Panc1 (cell line): ENCODE measurements around the gene PSD4. TPM values are rescaled to one million over a fixed set of nuclear protein-coding genes. Genes with fewer than 3 reads are reported as not detected.

ENCODE experiments used
- ATAC-seq: fragments of 200-7000 bp; cut with Tn5 transposase; 2 replicates; pipeline ENCODE4 v1.9.1; 2020; ENCODE audit warnings: mild to moderate bottlenecking, moderate library complexity
- BruUV-seq: library from RNA; stranded (reverse); fragments of 400-500 nt; replicated peaks from 2 replicates; lab custom pipeline; 2021; lab: Mats Ljungman, UMichigan
- CTCF ChIA-PET: fragments of 300-600 bp; sonication (Branson Sonifier 250); formaldehyde crosslinking; loops from one replicate; lab custom pipeline; 2022; ENCODE audit warnings: antibody characterized with exemption; lab: Charles Lee
- POLR2A ChIA-PET: fragments of 300-600 bp; sonication (Branson Sonifier 250); formaldehyde crosslinking; loops from one replicate; lab custom pipeline; 2022; ENCODE audit warnings: antibody characterized with exemption; lab: Charles Lee
- DNase-seq: peaks from one replicate; pipeline ENCODE4 v3.0.0-alpha.2; 2010; ENCODE audit warnings: low read depth, low spot score
- H3K27ac ChIP-seq: 2 replicates; pipeline ENCODE4 v1.5.1; 2011; ENCODE audit warnings: mild to moderate bottlenecking, low read length, inconsistent platforms
- H3K27me3 ChIP-seq: fragments of 200-500 bp; sonication (Bioruptor generic); 2 replicates; pipeline ENCODE4 v1.6.0; 2014; ENCODE audit warnings: low read length, inconsistent platforms; ENCODE audit not compliant: control insufficient read depth, insufficient read depth
- H3K36me3 ChIP-seq: fragments of 200-500 bp; sonication (Bioruptor generic); 2 replicates; pipeline ENCODE4 v1.5.1; 2014; ENCODE audit warnings: inconsistent platforms, mild to moderate bottlenecking, low read length, moderate library complexity; ENCODE audit not compliant: control insufficient read depth, insufficient read depth
- H3K4me1 ChIP-seq: 2 replicates; pipeline ENCODE4 v1.5.1; 2011; ENCODE audit warnings: inconsistent platforms, mild to moderate bottlenecking, low read length, moderate library complexity; ENCODE audit not compliant: control insufficient read depth, insufficient read depth
- H3K4me3 ChIP-seq, 2 experiments: 2 replicates each; pipeline ENCODE4 v1.5.1; 2011 to 2012; ENCODE audit warnings: low read depth in 2 of 2, low read length in 2 of 2, mild to moderate bottlenecking in 2 of 2, inconsistent platforms in 1 of 2, moderate library complexity in 1 of 2
- H3K9me3 ChIP-seq: fragments of 200-500 bp; sonication (Bioruptor generic); 2 replicates; pipeline ENCODE4 v1.5.1; 2014; ENCODE audit warnings: low read depth, mild to moderate bottlenecking, inconsistent platforms, low read length, moderate library complexity; ENCODE audit not compliant: control insufficient read depth, insufficient read depth
- POLR2AphosphoS5 ChIP-seq: IDR thresholded peaks from 2 replicates; pipeline ENCODE4 v1.6.1; 2012; ENCODE audit warnings: mild to moderate bottlenecking, low read depth, low read length, moderate library complexity
- SIN3A ChIP-seq: IDR thresholded peaks from 2 replicates; pipeline ENCODE4 v1.6.1; 2012; ENCODE audit warnings: low read depth, mild to moderate bottlenecking, low read length, moderate library complexity, borderline replicate concordance; ENCODE audit not compliant: insufficient read depth
- TCF7L2 ChIP-seq: IDR thresholded peaks from 2 replicates; pipeline ENCODE4 v1.6.1; 2011; ENCODE audit warnings: mild to moderate bottlenecking, low read depth, low read length, inconsistent platforms
- in situ Hi-C: cut with HindIII; loops from 2 replicates; pipeline ENCODE4 v1.10.0; 2016; ENCODE audit warnings: low sequenced_read_pairs, low pct_unique_long_range_greater_than_20kb
- intact Hi-C: fragments of 100-400 bp; cut with micrococcal nuclease; formaldehyde crosslinking; loops from one replicate; pipeline ENCODE4 v1.10.0; 2022; ENCODE audit not compliant: unreplicated experiment
- total RNA-seq: library from RNA; stranded (reverse); gene quantifications from one replicate; pipeline ENCODE4 v1.2.1, GENCODE V29; 2021; ENCODE audit not compliant: unreplicated experiment
- TF ChIP-seq, protein P1 (sequence below), 2 experiments: IDR thresholded peaks; 2 replicates each; pipeline ENCODE4 v1.6.1; 2011 to 2012; ENCODE audit warnings: low read depth in 2 of 2, control low read depth in 1 of 2, low read length in 1 of 2, mild to moderate bottlenecking in 1 of 2, moderate library complexity in 1 of 2; ENCODE audit not compliant: insufficient read depth in 1 of 2
- TF ChIP-seq, protein P2 (sequence below): fragments of 450-650 bp; IDR thresholded peaks from 2 replicates; pipeline ENCODE4 v1.5.1; 2017; ENCODE audit warnings: mild to moderate bottlenecking

Gene PSD4
- total RNA-seq, 1 experiment from 2014 or later = 3.6 TPM

DNA sequence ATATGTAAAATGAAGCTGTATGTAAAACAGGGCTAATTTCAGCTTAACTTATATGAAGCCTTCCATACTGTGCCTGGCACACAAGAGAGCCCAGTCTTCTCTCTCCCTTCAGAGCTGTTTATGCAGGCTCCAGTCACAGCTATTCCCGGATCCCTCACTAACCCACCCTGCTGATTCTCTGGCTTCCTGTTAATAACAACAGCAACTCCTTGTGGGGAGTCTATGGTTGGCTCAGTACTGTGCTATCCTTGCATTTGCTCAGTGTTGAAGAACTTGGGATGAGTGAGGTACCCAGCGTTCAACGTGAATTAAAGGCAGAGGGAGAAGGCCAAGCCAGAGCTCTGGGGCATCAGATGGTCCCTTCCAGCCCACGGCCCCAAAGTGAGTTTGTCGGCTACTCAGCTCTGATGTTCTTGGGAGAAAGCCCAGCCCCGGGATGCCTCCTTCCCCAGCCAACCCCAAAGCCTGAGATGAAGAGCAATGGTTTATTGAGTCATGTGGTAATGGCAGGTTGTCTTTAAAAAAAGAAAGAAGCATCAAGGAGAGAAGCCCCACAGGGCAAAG is 43.2 kb downstream of the PSD4 start:
- H3K4me1 ChIP-seq = no peaks in the 10 kb centered on the region; the same call in 1 of the 2 replicates
- in situ Hi-C loops = no loop called here

DNA sequence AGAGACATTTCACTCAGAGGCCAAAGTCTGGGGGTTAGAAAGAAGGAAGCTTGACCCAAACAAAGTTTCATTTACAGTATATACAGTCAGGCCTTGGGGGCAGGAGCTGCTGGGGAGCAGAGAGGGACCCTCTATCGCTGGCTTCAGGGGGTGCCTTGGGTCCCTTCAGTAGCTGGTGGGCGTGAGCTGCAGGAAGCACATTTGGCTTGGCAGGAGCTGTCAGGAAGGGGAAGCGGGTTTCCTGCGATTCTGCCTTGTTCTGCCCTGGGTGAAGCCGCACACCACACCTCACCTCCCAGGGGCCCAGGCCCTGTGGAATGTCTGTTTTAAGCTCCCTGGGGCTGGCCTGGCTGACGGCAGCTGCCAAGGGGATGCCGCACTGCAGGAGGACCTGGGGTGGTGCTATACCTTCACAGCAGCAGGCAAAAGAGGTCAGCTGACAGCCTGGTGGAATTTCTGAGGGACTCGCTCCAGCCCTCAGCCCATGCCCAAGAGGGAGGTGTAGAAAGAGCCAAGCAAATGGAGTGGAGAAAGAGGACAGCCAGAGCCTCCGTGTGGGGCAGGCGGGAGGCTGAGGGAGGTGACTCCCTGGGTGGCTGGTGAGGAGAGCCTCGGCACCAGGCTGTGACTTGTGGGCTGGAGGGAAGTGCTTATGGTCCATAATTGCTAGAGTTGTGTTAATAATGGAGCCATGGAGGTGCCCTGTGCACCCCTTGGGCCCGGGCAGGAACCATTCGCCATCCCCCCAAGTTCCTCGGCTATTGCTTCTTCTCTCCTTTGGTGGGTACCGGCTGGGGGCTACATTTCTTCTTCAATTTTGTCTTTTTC is 43.9 kb downstream of the PSD4 start:
- TF ChIP-seq, protein P1, sequence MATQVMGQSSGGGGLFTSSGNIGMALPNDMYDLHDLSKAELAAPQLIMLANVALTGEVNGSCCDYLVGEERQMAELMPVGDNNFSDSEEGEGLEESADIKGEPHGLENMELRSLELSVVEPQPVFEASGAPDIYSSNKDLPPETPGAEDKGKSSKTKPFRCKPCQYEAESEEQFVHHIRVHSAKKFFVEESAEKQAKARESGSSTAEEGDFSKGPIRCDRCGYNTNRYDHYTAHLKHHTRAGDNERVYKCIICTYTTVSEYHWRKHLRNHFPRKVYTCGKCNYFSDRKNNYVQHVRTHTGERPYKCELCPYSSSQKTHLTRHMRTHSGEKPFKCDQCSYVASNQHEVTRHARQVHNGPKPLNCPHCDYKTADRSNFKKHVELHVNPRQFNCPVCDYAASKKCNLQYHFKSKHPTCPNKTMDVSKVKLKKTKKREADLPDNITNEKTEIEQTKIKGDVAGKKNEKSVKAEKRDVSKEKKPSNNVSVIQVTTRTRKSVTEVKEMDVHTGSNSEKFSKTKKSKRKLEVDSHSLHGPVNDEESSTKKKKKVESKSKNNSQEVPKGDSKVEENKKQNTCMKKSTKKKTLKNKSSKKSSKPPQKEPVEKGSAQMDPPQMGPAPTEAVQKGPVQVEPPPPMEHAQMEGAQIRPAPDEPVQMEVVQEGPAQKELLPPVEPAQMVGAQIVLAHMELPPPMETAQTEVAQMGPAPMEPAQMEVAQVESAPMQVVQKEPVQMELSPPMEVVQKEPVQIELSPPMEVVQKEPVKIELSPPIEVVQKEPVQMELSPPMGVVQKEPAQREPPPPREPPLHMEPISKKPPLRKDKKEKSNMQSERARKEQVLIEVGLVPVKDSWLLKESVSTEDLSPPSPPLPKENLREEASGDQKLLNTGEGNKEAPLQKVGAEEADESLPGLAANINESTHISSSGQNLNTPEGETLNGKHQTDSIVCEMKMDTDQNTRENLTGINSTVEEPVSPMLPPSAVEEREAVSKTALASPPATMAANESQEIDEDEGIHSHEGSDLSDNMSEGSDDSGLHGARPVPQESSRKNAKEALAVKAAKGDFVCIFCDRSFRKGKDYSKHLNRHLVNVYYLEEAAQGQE (IDR thresholded peaks at IDR 0.05; ENCODE audit: insufficient read depth in 1 of 2, low read depth in 2 of 2, low read length in 1 of 2) = no peak
- TF ChIP-seq, protein P2, sequence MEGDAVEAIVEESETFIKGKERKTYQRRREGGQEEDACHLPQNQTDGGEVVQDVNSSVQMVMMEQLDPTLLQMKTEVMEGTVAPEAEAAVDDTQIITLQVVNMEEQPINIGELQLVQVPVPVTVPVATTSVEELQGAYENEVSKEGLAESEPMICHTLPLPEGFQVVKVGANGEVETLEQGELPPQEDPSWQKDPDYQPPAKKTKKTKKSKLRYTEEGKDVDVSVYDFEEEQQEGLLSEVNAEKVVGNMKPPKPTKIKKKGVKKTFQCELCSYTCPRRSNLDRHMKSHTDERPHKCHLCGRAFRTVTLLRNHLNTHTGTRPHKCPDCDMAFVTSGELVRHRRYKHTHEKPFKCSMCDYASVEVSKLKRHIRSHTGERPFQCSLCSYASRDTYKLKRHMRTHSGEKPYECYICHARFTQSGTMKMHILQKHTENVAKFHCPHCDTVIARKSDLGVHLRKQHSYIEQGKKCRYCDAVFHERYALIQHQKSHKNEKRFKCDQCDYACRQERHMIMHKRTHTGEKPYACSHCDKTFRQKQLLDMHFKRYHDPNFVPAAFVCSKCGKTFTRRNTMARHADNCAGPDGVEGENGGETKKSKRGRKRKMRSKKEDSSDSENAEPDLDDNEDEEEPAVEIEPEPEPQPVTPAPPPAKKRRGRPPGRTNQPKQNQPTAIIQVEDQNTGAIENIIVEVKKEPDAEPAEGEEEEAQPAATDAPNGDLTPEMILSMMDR = no peak
- TF ChIP-seq TCF7L2 (no peak), POLR2AphosphoS5 (no peak), SIN3A (no peak)
- no peaks in the 10 kb centered on the region for H3K36me3 ChIP-seq
- no peaks in the 10 kb centered on the region for H3K9me3 ChIP-seq
- in situ Hi-C loops (no loop called here), intact Hi-C loops (no loop called here)
- POLR2A ChIA-PET = no interaction called here
- H3K4me3 ChIP-seq = no peak overlapping the region
- H3K27ac ChIP-seq = no peak overlapping the region
- CTCF ChIA-PET = interaction anchor here (1.4 kb wide), 1 partner anchor 13 kb away, joined by 3 read pairs; no protein-coding TSS in a partner anchor
- DNase-seq (no peak), ATAC-seq (no peak)
- BruUV-seq = no TSS peak
- no peaks in the 10 kb centered on the region for H3K4me1 ChIP-seq
- H3K27me3 ChIP-seq = no peaks in the 10 kb centered on the region

More for the DNA sequence above, 43.2 kb downstream of the PSD4 start:
- Histone ChIP-seq H3K9me3 (no peaks in the 10 kb centered on the region), H3K4me3 (no peak overlapping the region), H3K27me3 (no peaks in the 10 kb centered on the region), H3K36me3 (no peaks in the 10 kb centered on the region), H3K27ac (no peak overlapping the region)
- ChIA-PET CTCF (interaction anchor here (0.6 to 1.4 kb wide), 2 partner anchors 10 to 13 kb away, joined by 3 read pairs; no protein-coding TSS in a partner anchor), POLR2A (no interaction called here)
- DNase-seq (no peak), ATAC-seq (no peak)
- BruUV-seq = no TSS peak
- TF ChIP-seq, protein P2 = no peak
- TF ChIP-seq SIN3A (no peak), POLR2AphosphoS5 (no peak), TCF7L2 (no peak)
- TF ChIP-seq, protein P1 (IDR thresholded peaks at IDR 0.05; ENCODE audit: insufficient read depth in 1 of 2, low read depth in 2 of 2, low read length in 1 of 2) = no peak
- intact Hi-C loops = no loop called here
